Body of pancreas (tissue), 4 donors: Measurements from ENCODE around the gene CCDC186. TPM values are rescaled to one million over a fixed set of nuclear protein-coding genes. Genes with fewer than 3 reads are reported as not detected.

Experiments
- ATAC-seq: fragments of 150-250 bp; one replicate; pipeline ENCODE4 v1.9.1; 2016
- DNase-seq, 4 donors: peaks; one replicate each; pipeline ENCODE4 v3.0.0-alpha.2; 2019
- H3K27ac ChIP-seq, 4 donors: fragments of 200-600 bp; sonication (generic); 1 replicate in 3 of 4; 2 replicates in 1 of 4; pipeline versions ENCODE4 v1.5.1 to v1.6.1; 2016 to 2019; ENCODE audit warnings: mild to moderate bottlenecking in 1 of 4, mixed read lengths in 1 of 4, moderate library complexity in 1 of 4
- H3K27me3 ChIP-seq, 2 donors: fragments of 200-600 bp; sonication (generic); one replicate each; pipeline ENCODE4 v1.6.0; 2016; ENCODE audit warnings: mild to moderate bottlenecking in 1 of 2
- H3K36me3 ChIP-seq, 2 donors: fragments of 200-600 bp; sonication (generic); replicated peaks in 1 of 2; 2 replicates each; pipeline ENCODE4 v1.5.1; 2016; ENCODE audit warnings: low read depth in 2 of 2; ENCODE audit not compliant: insufficient read depth in 1 of 2
- H3K4me1 ChIP-seq: fragments of 200-600 bp; sonication (generic); one replicate; pipeline ENCODE4 v1.6.0; 2016
- H3K4me3 ChIP-seq, 2 donors: fragments of 200-600 bp; sonication (generic); 1 replicate in 1 of 2; 2 replicates in 1 of 2; pipeline ENCODE4 v1.5.1; 2016 to 2019
- H3K9me3 ChIP-seq, 3 donors: fragments of 200-600 bp; sonication (generic); 1 replicate in 2 of 3; 2 replicates in 1 of 3; pipeline ENCODE4 v1.5.1; 2016
- CTCF ChIP-seq, 7 experiments: fragments of 450-650 bp in 4 of 7; fragments of 200-600 bp in 3 of 7; sonication (generic) in 3 of 7; IDR thresholded peaks; one replicate each; pipeline ENCODE4 v1.5.1; 2016 to 2019; ENCODE audit warnings: antibody characterized with exemption in 7 of 7
- POLR2A ChIP-seq, 3 donors: fragments of 450-650 bp; IDR thresholded peaks; one replicate each; pipeline ENCODE4 v1.6.1; 2016; ENCODE audit warnings: antibody characterized with exemption in 3 of 3, mild to moderate bottlenecking in 2 of 3
- WGBS, 2 donors: methylation state at CpG; one replicate each; pipeline ENCODE4 v1.1.5; 2017; 5-methylcytosine and 5-hydroxymethylcytosine counted together
- intact Hi-C: fragments of 100-400 bp; cut with DNase I; formaldehyde crosslinking; loops from one replicate; pipeline ENCODE4 v1.15.1; 2023
- total RNA-seq, 2 donors: library from RNA; depleted of rRNA; stranded (reverse); fragments of >200 nt; gene quantifications; one replicate each; pipeline ENCODE4 v1.1.0, GENCODE V29; 2016

CCDC186 gene
- total RNA-seq, 2 donors from 2014 or later = 42.3 to 53.4 TPM

GRCh38 chr10:114184276-114184675 lies 10.3 kb upstream of the CCDC186 start:
- ATAC-seq (no peak), DNase-seq (no peak)
- Histone ChIP-seq H3K27me3 (no peaks in the 10 kb centered on the region), H3K4me1 (peaks cover 15% of the 10 kb centered on the region), H3K27ac (peak overlapping the region in 1 of 4 donors; percentile 3), H3K36me3 (no peaks in the 10 kb centered on the region), H3K4me3 (no peak overlapping the region), H3K9me3 (no peaks in the 10 kb centered on the region)
- intact Hi-C loops = no loop called here
- 59 to 75% methylated on average over 5 of the region's 5 CpGs for WGBS, 2 donors
- TF ChIP-seq POLR2A (IDR thresholded peaks at IDR 0.05) = no peak
- no peak for TF ChIP-seq CTCF (IDR thresholded peaks at IDR 0.05)

GRCh38 chr10:114183563-114183962 lies 9.6 kb upstream of the CCDC186 start:
- Histone ChIP-seq H3K36me3 (no peaks in the 10 kb centered on the region), H3K9me3 (no peaks in the 10 kb centered on the region), H3K4me1 (peaks cover 15% of the 10 kb centered on the region), H3K27ac (no peak overlapping the region), H3K4me3 (no peak overlapping the region), H3K27me3 (no peaks in the 10 kb centered on the region)
- no peak for TF ChIP-seq POLR2A (IDR thresholded peaks at IDR 0.05)
- TF ChIP-seq CTCF (IDR thresholded peaks at IDR 0.05) = no peak
- intact Hi-C loops = no loop called here
- DNase-seq = no peak
- 82 to 89% methylated on average over 9 of the region's 9 CpGs for WGBS, 2 donors
- ATAC-seq = no peak

DNA sequence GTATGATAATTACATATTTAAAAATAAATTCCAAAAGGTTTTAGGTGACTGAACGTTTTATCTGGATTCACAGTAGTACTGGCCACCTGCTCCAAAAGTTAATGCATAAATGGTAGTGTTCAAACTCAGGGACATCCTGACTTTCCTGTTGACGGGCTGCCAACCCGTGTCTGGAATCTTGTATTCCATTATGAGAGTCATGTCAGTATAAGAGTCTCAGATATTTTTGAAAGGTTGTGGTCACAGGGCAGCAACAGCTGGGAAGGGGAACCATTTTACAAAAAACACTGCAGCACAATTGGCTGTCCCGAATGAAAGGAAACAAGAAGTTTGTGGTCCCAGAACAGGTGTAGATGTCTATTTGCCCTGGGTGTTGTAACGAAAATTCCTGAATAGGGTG lies 8.0 kb upstream of the CCDC186 start:
- peak; percentile 81 to 91 (median 86) for DNase-seq
- peak overlapping the region in 3 of 4 donors; percentile 15 to 69 (median 39) for H3K27ac ChIP-seq
- no peak overlapping the region for H3K4me3 ChIP-seq
- peak; percentile 88 for ATAC-seq
- H3K9me3 ChIP-seq = no peaks in the 10 kb centered on the region
- TF ChIP-seq CTCF (IDR thresholded peaks at IDR 0.05) (no peak), POLR2A (IDR thresholded peaks at IDR 0.05) (no peak)
- H3K36me3 ChIP-seq = no peaks in the 10 kb centered on the region
- H3K27me3 ChIP-seq = no peaks in the 10 kb centered on the region
- 4 to 12% methylated on average over 5 of the region's 5 CpGs for WGBS, 2 donors
- H3K4me1 ChIP-seq = peaks cover 15% of the 10 kb centered on the region
- intact Hi-C loops = no loop called here

- TF ChIP-seq CTCF (IDR thresholded peaks at IDR 0.05) = no peak
- TF ChIP-seq POLR2A (IDR thresholded peaks at IDR 0.05) = no peak
- Histone ChIP-seq H3K36me3 (no peaks in the 10 kb centered on the region), H3K4me3 (no peak overlapping the region), H3K27ac (no peak overlapping the region), H3K27me3 (no peaks in the 10 kb centered on the region), H3K4me1 (peaks cover 15% of the 10 kb centered on the region), H3K9me3 (no peaks in the 10 kb centered on the region)
- 87% methylated on average over 3 of the region's 3 CpGs for WGBS, 2 donors
- DNase-seq (no peak), ATAC-seq (no peak)
- intact Hi-C loops = no loop called here
Measured at GRCh38 chr10:114180937-114181336, 6.9 kb upstream of the CCDC186 start.

- H3K9me3 ChIP-seq = no peaks in the 10 kb centered on the region
Measured at GRCh38 chr10:114179747-114180146, 5.7 kb upstream of the CCDC186 start.

More at GRCh38 chr10:114179747-114180146, 5.7 kb upstream of the CCDC186 start:
- no peak overlapping the region for H3K27ac ChIP-seq
- TF ChIP-seq POLR2A (IDR thresholded peaks at IDR 0.05) = no peak
- no peaks in the 10 kb centered on the region for H3K36me3 ChIP-seq
- H3K4me3 ChIP-seq = no peak overlapping the region
- no peaks in the 10 kb centered on the region for H3K27me3 ChIP-seq
- H3K4me1 ChIP-seq = peaks cover 15% of the 10 kb centered on the region
- DNase-seq = peak in 3 of 4 donors; percentile 18 to 44 (median 31)
- 22 to 27% methylated on average over 8 of the region's 8 CpGs for WGBS, 2 donors
- intact Hi-C loops = loop anchor here (10.0 kb wide), 1 partner anchor 65 kb away; no protein-coding TSS in a partner anchor
- no peak for ATAC-seq
